Trophoblast cell (in vitro differentiated cells and primary cell): ENCODE data around the gene AHNAK2.
"Not testable (repeated sequence)": the region's sequence is repeated elsewhere in the genome, so short reads cannot be mapped to it uniquely, and the experiment has no call there.

ENCODE experiments used
- DNase-seq, 2 donors: peaks; one replicate each; pipeline ENCODE4 v3.0.0-alpha.2; 2016
- H2AFZ ChIP-seq: 2 replicates; pipeline ENCODE4 v1.6.1; 2013; ENCODE audit warnings: low read length, moderate library complexity, mild to moderate bottlenecking; ENCODE audit not compliant: insufficient read depth, poor library complexity
- H2AK5ac ChIP-seq: 2 replicates; pipeline ENCODE4 v1.6.1; 2013; ENCODE audit warnings: mild to moderate bottlenecking, low read length
- H2BK120ac ChIP-seq: 2 replicates; pipeline ENCODE4 v1.6.1; 2013; ENCODE audit warnings: low read length, mild to moderate bottlenecking, moderate library complexity; ENCODE audit not compliant: insufficient read depth, poor library complexity
- H2BK12ac ChIP-seq: 2 replicates; pipeline ENCODE4 v1.6.1; 2013; ENCODE audit warnings: mild to moderate bottlenecking, low read length, moderate library complexity
- H2BK5ac ChIP-seq: 2 replicates; pipeline ENCODE4 v1.6.1; 2013; ENCODE audit warnings: low read length, low read depth, moderate library complexity, mild to moderate bottlenecking; ENCODE audit not compliant: poor library complexity
- H3K14ac ChIP-seq: 2 replicates; pipeline ENCODE4 v1.6.1; 2013; ENCODE audit warnings: mild to moderate bottlenecking, low read length
- H3K18ac ChIP-seq: 2 replicates; pipeline ENCODE4 v1.6.1; 2013; ENCODE audit warnings: mild to moderate bottlenecking, low read length
- H3K23ac ChIP-seq: 2 replicates; pipeline ENCODE4 v1.6.1; 2013; ENCODE audit warnings: low read length
- H3K27ac ChIP-seq: 2 replicates; pipeline ENCODE4 v1.5.1; 2013; ENCODE audit warnings: low read depth, mild to moderate bottlenecking, inconsistent platforms, low read length, moderate library complexity
- H3K27me3 ChIP-seq: 2 replicates; pipeline ENCODE4 v1.6.1; 2013; ENCODE audit warnings: inconsistent platforms, mild to moderate bottlenecking, low read length, moderate library complexity; ENCODE audit not compliant: insufficient read depth
- H3K36me3 ChIP-seq, 2 experiments: 1 replicate in 1 of 2; 2 replicates in 1 of 2; pipeline ENCODE4 v1.6.1; 2013; ENCODE audit warnings: low read length in 2 of 2, mild to moderate bottlenecking in 2 of 2, moderate library complexity in 1 of 2; ENCODE audit not compliant: insufficient read depth in 2 of 2, control insufficient read depth in 1 of 2
- H3K4ac ChIP-seq: 2 replicates; pipeline ENCODE4 v1.6.1; 2013; ENCODE audit warnings: low read depth, mild to moderate bottlenecking, low read length, moderate library complexity
- H3K4me1 ChIP-seq, 2 experiments: 1 replicate in 1 of 2; 2 replicates in 1 of 2; pipeline ENCODE4 v1.6.1; 2013; ENCODE audit warnings: low read length in 2 of 2, mild to moderate bottlenecking in 2 of 2, moderate library complexity in 1 of 2; ENCODE audit not compliant: insufficient read depth in 2 of 2, control insufficient read depth in 1 of 2
- H3K4me2 ChIP-seq: 2 replicates; pipeline ENCODE4 v1.6.1; 2013; ENCODE audit warnings: inconsistent platforms, mild to moderate bottlenecking, low read length, moderate library complexity
- H3K4me3 ChIP-seq: 2 replicates; pipeline ENCODE4 v1.5.1; 2013; ENCODE audit warnings: mild to moderate bottlenecking, low read depth, low read length, inconsistent platforms
- H3K79me1 ChIP-seq: one replicate; pipeline ENCODE4 v1.6.1; 2013; ENCODE audit warnings: low read length
- H3K79me2 ChIP-seq: 2 replicates; pipeline ENCODE4 v1.6.1; 2013; ENCODE audit warnings: low read length, mild to moderate bottlenecking; ENCODE audit not compliant: control insufficient read depth, insufficient read depth, poor library complexity
- H3K9ac ChIP-seq: 2 replicates; pipeline ENCODE4 v1.6.1; 2013; ENCODE audit warnings: mild to moderate bottlenecking, low read length
- H3K9me3 ChIP-seq: 2 replicates; pipeline ENCODE4 v1.6.1; 2013; ENCODE audit warnings: low read depth, mild to moderate bottlenecking, control low read depth, inconsistent platforms, low read length; ENCODE audit not compliant: insufficient read depth
- H4K12ac ChIP-seq: 2 replicates; pipeline ENCODE4 v1.6.1; 2013; ENCODE audit warnings: low read depth, mild to moderate bottlenecking, low read length, moderate library complexity
- H4K8ac ChIP-seq: 2 replicates; pipeline ENCODE4 v1.6.1; 2013; ENCODE audit warnings: low read depth, mild to moderate bottlenecking, low read length, moderate library complexity
- H4K91ac ChIP-seq: one replicate; pipeline ENCODE4 v1.6.1; 2013; ENCODE audit warnings: low read depth, mild to moderate bottlenecking, low read length, moderate library complexity
- WGBS: extraction: QIAGEN DNeasy Blood & Tissue Kit; methylation state at CpG from one replicate; pipeline ENCODE4 v1.1.7; 2013; ENCODE audit warnings: missing lambda C conversion rate; ENCODE audit not compliant: insufficient read length, insufficient coverage; ENCODE audit errors: extremely low coverage; 5-methylcytosine and 5-hydroxymethylcytosine counted together

Gene AHNAK2

DNA sequence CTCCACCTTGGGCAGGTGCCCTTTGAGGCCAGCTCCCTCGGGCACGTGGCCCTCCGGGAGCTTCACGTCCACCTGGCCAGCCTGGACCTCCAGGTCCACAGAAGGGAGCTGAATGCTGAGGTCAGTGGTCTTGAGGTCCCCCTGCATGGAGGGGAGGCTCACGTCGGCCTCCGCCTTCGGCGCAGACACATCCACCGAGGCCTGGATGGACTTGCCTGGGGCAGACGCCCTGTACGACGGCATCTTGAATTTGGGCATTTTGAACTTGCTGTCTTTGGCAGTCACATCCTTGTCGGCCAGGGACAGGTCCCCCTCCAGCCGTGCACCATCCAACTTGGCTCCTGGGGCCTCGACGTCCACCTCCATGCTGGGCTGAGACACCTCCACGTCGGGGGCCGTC, 32.9 kb downstream of the AHNAK2 start:
- not testable (repeated sequence) for H3K4me1 ChIP-seq, H3K4me3 ChIP-seq, DNase-seq, H3K9ac ChIP-seq, H3K27ac ChIP-seq, H3K23ac ChIP-seq, H3K4ac ChIP-seq, H4K12ac ChIP-seq, H3K4me2 ChIP-seq, H3K14ac ChIP-seq, H3K79me2 ChIP-seq, H2BK5ac ChIP-seq, H3K27me3 ChIP-seq, H3K79me1 ChIP-seq, H2AK5ac ChIP-seq, H3K36me3 ChIP-seq, H4K91ac ChIP-seq, H2AFZ ChIP-seq, H4K8ac ChIP-seq, H2BK12ac ChIP-seq, H3K18ac ChIP-seq, H2BK120ac ChIP-seq
- peaks cover 31% of the 10 kb centered on the region for H3K9me3 ChIP-seq
- no CpG with 5 or more reads among the region's 20 CpGs for WGBS

DNA sequence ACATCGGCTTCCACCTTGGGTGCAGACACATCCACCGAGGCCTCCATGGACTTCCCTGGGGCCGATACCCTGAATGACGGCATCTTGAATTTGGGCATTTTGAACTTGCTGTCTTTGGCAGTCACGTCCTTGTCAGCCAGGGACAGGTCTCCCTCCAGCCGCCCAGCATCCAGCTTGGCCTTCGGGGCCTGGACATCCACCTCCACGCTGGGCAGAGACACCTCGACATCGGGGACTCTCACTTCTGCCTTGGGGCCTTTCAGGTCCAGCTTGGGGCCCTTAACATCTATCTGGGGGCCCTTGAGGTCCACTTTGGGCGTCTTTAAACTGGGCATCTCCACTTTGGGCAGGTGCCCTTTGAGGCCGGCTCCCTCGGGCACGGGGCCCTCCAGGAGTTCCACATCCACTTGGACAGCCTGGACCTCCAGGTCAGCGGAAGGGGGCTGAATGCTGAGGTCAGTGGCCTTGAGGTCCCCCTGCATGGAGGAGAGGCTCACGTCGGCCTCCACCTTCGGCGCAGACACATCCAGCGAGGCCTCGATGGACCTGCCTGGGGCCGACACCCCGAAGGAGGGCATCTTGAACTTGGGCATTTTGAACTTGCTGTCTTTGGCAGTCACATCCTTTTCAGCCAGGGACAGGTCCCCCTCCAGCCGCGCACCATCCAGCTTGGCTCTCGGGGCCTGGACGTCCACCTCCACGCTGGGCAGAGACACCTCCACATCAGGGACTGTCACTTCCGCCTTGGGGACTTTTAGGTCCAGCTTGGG, 33.6 kb downstream of the AHNAK2 start:
- H3K14ac ChIP-seq, DNase-seq, H3K36me3 ChIP-seq, H4K8ac ChIP-seq, H2BK120ac ChIP-seq, H4K91ac ChIP-seq, H2BK12ac ChIP-seq, H3K79me2 ChIP-seq, H3K27ac ChIP-seq, H2BK5ac ChIP-seq, H4K12ac ChIP-seq, H3K79me1 ChIP-seq, H3K4ac ChIP-seq, H3K4me3 ChIP-seq, H2AK5ac ChIP-seq, H3K23ac ChIP-seq, H3K27me3 ChIP-seq, H3K4me2 ChIP-seq, H3K18ac ChIP-seq, H2AFZ ChIP-seq, H3K4me1 ChIP-seq, H3K9ac ChIP-seq: not testable (repeated sequence)
- no CpG with 5 or more reads among the region's 29 CpGs for WGBS
- peaks cover 31% of the 10 kb centered on the region for H3K9me3 ChIP-seq

DNA sequence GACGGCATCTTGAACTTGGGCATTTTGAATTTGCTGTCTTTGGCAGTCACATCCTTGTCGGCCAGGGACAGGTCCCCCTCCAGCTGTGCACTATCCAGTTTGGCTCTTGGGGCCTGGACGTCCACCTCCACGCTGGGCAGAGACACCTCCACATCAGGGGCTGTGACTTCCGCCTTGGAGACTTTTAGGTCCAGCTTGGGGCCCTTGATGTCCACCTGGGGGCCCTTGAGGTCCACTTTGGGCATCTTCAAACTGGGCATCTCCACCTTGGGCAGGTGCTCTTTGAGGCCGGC, 34.2 kb downstream of the AHNAK2 start:
- H3K18ac ChIP-seq, H3K4me1 ChIP-seq, H2AK5ac ChIP-seq, H2BK5ac ChIP-seq, H3K4ac ChIP-seq, DNase-seq, H3K9ac ChIP-seq, H4K8ac ChIP-seq, H3K79me2 ChIP-seq, H2BK120ac ChIP-seq, H4K12ac ChIP-seq, H3K4me2 ChIP-seq, H3K27me3 ChIP-seq, H2AFZ ChIP-seq, H3K14ac ChIP-seq, H3K4me3 ChIP-seq, H4K91ac ChIP-seq, H2BK12ac ChIP-seq, H3K79me1 ChIP-seq, H3K23ac ChIP-seq, H3K36me3 ChIP-seq, H3K27ac ChIP-seq: not testable (repeated sequence)
- peaks cover 27% of the 10 kb centered on the region for H3K9me3 ChIP-seq
- WGBS, result no CpG with 5 or more reads among the region's 6 CpGs

DNA sequence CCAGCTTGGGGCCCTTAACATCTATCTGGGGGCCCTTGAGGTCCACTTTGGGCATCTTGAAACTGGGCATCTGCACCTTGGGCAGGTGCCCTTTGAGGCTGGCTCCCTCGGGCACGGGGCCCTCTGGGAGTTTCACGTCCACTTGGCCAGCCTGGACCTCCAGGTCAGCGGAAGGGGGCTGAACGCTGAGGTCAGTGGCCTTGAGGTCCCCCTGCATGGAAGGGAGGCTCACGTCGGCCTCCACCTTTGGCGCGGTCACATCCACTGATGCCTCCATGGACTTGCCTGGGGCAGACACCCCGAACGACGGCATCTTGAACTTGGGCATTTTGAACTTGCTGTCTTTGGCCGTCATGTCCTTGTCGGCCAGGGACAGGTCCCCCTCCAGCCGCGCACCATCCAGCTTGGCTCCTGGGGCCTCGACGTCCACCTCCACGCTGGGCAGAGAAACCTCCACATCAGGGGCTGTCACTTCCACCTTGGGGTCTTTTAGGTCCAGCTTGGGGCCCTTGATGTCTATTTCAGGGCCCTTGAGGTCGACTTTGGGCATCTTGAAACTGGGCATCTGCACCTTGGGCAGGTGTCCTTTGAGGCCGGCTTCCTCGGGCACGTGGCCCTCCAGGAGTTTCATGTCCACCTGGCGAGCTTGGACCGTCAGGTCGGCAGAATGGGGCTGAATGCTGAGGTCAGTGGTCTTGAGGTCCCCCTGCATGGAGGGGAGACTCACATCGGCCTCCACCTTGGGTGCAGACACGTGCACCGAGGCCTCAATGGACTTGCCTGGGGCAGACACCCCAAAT, 34.8 kb downstream of the AHNAK2 start:
- WGBS, result no CpG with 5 or more reads among the region's 29 CpGs
- H2BK120ac ChIP-seq, H3K4me2 ChIP-seq, H4K91ac ChIP-seq, H3K27me3 ChIP-seq, H2AK5ac ChIP-seq, H3K18ac ChIP-seq, H2BK12ac ChIP-seq, H3K9ac ChIP-seq, H3K14ac ChIP-seq, H4K12ac ChIP-seq, H3K36me3 ChIP-seq, H2AFZ ChIP-seq, H2BK5ac ChIP-seq, H3K27ac ChIP-seq, H3K23ac ChIP-seq, H3K4me3 ChIP-seq, H3K4ac ChIP-seq, DNase-seq, H3K79me1 ChIP-seq, H4K8ac ChIP-seq, H3K79me2 ChIP-seq, H3K4me1 ChIP-seq: not testable (repeated sequence)
- H3K9me3 ChIP-seq, result peaks cover 25% of the 10 kb centered on the region
